Measurements from ENCODE around the gene P3H3.

DNA sequence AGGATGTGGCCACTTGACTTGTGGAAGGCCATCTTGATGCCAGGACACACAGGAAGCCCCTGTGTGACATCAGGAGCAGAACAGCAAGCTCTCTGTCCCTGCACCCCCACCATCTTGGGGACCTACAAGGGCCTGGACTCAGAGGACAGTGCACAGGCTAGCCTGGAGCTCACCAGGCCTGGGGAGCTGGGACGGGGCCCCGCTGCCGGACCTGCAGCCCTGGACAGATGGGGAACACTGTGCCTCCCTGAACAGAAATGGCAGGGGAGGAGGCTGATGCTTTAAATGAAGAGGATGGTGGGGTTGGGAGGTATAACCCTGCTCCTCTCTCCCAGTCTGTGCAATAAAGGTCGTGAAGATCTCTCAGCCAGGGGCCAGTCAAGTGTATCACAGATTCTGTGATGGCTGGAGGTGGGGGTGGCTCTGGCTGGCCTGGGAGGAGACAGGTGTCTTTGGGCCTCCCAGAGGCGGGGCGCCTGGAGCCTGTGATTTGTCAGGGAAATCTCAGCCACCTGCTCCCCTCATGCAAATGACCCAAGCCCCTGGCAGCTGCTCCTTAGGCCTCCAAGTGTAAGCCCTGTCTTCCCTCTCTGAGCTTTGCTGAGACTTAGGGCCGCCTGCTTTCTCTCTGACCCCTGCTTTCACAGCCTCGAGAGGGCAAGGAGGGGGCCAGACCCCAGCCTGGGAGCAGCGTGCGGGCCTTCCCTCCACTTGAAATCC lies 11.4 kb downstream of the P3H3 start:
- no peak for TF ChIP-seq POLR2A (IDR thresholded peaks at IDR 0.05)
- TF ChIP-seq, protein P1, sequence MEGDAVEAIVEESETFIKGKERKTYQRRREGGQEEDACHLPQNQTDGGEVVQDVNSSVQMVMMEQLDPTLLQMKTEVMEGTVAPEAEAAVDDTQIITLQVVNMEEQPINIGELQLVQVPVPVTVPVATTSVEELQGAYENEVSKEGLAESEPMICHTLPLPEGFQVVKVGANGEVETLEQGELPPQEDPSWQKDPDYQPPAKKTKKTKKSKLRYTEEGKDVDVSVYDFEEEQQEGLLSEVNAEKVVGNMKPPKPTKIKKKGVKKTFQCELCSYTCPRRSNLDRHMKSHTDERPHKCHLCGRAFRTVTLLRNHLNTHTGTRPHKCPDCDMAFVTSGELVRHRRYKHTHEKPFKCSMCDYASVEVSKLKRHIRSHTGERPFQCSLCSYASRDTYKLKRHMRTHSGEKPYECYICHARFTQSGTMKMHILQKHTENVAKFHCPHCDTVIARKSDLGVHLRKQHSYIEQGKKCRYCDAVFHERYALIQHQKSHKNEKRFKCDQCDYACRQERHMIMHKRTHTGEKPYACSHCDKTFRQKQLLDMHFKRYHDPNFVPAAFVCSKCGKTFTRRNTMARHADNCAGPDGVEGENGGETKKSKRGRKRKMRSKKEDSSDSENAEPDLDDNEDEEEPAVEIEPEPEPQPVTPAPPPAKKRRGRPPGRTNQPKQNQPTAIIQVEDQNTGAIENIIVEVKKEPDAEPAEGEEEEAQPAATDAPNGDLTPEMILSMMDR (IDR thresholded peaks at IDR 0.05) = no peak

Measured in uterus (tissue), 2 donors.